NCI-H2196 treated with DMSO at 0.1 percent for 48 hours (cell line): ENCODE results near the gene CAPN8.
A peak's percentile ranks its signal among the peaks of the same experiment; 100 is the strongest.

Experiments
- DNase-seq: peaks from one replicate; lab custom pipeline; 2025; ENCODE audit not compliant: unreplicated experiment; lab: John Stamatoyannopoulos, UW

Gene CAPN8

DNA sequence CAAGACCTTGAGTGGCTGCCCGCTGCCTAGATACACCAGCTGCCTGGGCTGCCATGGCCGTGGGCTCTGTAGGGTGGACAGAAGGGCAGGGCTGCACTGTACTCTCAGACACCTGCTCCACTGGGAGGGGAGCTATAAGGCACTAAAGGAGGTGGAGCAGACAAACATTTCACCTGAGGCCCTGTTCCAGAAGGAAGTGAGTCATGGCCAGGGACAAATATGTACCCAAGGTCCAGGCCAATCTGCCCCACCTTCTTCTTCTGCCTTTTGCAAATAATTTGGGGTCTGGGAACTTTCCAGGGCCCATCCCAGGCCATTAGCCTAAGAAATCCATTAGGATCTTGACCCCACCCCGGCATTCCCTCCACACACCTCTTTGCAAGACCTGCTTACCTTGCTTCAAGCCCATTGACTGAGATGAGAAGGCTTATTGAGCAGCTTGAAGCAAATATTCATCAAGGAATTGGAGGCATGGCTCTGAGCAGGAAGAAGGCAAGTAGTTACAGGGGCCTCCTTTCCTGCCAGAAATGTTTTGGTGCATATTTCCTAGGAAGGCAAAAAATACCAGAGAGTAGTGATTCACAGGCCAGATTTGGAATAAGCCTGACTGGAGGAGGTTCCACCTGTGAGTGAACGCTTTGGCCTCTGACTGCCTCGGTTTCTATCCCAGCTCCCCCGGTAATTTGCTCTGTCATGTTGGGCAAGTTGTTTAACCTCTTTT, at the start of gene CAPN8:
Gene CAPN8 (minus strand): TSS at position 110 of the 721 bp plus-strand sequence. CDS start 55 bp downstream, at position 55.
- no peak for DNase-seq

DNA sequence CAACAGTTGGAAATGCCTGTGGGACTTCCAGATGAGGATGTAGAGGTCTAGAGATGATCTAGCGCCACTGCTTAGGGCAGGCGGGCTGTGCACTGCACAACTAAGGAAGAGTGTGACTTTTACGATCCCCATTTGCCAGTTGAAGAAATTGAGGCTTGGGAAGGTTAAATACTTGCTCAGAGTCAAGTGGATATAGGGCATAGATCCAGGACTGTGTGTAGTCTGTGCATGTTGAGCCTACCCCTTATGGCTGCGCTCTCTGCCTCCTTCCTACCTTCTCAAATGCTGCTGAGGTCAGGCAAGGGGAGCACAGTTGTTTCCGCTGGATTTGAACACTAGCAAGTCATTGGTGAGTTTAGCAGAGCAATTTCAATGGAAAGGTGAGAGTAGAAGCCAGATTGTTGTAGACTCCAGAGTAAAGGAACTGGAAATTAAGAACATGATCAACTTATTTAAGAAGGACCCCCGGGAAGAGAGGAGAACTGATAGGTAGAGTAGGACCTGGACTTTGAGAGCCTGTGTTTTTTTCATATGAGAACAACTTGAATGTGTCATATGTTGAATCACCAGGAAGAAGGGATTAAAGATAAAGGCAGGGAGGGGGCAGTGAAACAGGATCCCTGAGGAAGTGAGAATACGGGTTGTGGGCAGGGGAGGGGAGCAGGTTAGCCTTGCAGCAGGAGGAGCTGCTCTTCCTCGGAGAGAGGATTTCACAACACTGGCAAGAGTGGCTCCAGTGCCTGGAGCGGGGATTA, 49.5 kb upstream of the CAPN8 start:
- DNase-seq, result peak; percentile 55

DNA sequence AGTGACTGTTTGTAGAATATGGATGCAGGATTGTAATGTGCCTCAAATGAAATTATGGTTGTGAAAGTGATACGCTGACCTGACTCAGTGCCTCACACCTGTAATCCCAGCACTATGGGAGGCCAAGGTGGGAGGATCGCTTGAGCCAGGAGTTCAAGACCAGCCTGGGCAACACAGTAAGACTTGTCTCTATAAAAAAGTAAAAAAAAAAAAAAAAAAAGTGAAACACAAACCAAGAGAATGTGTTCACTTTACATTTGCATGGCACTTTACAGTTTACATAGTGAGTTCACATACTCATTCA, 48.9 kb upstream of the CAPN8 start:
- no peak for DNase-seq

DNA sequence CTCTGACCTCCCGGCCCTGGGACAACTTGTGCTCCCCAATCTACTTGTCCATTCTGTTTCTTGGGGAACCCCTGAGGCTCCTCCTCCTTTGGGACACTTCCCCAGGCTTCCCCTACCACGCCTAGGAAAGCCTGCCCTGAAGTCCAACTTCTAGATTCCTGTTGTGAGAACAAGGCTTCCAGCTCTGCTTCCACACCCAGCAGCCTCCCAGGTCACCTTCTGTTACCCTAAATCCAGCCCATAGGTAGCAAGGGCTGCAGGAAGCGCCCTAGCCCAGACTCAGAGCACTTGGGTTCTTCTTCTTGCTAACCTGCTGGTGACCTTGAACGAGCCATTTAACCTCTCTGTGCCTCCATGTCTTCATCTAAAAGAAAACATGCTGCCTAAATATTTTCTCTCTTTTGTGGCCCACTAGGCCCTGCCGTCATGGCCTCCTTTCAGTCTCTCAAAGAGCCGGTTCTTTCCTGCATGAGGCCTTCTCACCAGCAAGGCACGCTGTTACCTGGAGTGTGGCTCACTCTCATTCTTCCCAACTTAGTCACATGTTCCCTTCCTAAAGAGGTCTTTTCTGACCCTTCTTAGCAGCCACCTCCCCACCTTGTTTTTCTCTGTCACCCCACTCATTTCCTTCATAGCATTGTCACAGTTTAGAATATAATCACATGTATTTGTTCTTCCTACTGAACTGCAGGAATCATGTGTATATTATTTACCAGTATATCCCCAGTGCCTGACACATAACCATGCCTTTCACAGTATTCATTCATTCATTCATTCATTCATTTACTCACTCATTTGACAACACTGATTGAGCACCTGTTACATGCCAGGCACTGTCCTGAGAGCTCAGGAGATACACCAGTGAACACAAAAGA, 48.3 kb upstream of the CAPN8 start:
- DNase-seq, result no peak

DNA sequence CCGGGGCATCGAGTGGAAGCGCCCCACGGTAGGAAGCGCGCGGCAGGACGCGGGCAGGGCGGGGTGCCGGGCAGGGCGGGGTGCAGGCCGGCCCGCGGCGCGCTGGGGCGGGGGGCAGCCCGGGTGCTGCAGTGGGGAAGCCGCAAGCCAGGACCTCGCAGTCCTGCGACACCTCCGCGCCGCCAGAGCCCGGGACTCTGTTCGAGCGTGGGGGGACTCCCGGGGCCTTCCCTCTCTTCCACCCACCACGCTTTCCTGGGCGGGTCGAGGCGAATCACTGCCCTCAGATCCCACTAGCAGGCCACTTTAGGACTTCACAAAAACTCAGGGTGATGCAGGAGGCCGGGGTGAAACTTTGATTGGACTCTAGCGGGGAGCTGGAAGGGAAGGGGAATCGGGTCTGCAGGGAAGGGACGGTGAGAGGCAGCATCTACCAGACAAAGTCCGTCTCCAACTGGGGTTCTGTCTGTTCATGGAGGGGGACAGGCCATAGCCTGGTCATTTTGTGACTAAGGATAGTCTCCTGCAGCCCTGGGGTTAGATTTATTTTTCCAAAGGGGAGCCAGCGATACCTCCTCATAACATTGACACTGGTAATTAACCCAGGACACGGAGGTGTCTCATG, 47.5 kb upstream of the CAPN8 start:
- no peak for DNase-seq

DNA sequence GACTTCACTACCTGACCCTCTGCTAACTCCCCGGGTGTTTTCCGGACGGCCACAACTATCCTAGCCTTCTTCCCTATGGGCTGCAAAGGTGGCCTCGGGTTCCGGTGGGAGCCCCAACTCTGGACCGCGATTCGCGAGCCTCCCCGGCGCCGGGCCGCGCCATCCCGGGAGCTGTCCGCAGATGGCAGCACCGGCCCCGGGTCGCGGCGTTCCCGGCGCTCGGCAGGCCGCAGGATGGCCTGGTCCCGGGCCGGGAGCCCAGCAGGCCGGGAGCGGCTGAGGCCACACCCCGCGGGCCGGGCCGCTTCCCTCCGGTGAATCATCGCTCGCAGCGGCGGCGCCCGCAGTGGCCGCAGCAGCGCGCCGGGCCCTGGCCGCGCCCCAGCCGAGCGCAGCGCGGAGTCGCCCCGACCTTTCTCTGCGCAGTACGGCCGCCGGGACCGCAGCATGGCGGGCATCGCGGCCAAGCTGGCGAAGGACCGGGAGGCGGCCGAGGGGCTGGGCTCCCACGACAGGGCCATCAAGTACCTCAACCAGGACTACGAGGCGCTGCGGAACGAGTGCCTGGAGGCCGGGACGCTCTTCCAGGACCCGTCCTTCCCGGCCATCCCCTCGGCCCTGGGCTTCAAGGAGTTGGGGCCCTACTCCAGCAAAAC, 46.8 kb upstream of the CAPN8 start, which contains the start of gene CAPN2:
Gene CAPN2 (plus strand): TSS at position 346 of the 656 bp plus-strand sequence. CDS start 102 bp downstream, at position 448.
- peak; percentile 23 for DNase-seq

DNA sequence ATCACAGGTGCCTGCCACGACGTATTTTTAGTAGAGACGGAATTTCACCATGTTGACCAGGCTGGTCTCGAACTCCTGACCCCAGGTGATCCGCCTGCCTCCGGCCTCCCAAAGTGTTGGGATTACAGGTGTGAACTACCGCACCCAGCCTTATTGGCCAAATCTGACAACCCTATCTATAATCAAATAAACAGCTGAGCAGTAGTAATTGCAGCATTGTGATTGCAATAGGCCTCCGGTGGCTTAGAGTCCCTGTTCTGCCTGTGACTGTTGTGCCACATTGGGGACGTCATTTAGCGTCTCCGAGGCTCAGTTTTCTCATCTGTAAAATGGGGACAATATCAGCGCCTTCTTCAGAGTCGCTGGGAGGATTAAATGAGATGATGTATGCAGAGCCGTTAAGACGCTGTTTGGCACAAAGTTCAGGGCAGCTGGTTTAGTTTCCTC, 46.3 kb upstream of the CAPN8 start:
- no peak for DNase-seq

DNA sequence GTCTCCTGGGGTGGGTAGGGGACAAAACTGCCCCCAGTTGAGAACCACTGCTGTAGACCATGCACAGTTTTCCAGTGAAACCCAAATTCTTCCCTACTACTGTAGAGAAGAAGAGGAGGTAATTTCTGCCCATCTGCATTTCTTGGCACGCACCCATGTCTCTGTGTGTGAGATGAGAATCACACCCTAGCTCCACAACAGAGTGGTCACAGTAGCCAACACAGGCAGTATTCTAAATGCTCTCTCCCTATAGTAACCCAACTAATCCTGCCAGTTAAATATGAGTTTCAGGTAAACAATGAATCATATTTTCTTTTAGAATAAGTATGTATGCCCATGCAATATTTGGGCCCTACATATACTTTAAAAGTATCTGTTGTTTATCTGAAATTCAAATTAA, 45.7 kb upstream of the CAPN8 start:
- peak; percentile 22 for DNase-seq

DNA sequence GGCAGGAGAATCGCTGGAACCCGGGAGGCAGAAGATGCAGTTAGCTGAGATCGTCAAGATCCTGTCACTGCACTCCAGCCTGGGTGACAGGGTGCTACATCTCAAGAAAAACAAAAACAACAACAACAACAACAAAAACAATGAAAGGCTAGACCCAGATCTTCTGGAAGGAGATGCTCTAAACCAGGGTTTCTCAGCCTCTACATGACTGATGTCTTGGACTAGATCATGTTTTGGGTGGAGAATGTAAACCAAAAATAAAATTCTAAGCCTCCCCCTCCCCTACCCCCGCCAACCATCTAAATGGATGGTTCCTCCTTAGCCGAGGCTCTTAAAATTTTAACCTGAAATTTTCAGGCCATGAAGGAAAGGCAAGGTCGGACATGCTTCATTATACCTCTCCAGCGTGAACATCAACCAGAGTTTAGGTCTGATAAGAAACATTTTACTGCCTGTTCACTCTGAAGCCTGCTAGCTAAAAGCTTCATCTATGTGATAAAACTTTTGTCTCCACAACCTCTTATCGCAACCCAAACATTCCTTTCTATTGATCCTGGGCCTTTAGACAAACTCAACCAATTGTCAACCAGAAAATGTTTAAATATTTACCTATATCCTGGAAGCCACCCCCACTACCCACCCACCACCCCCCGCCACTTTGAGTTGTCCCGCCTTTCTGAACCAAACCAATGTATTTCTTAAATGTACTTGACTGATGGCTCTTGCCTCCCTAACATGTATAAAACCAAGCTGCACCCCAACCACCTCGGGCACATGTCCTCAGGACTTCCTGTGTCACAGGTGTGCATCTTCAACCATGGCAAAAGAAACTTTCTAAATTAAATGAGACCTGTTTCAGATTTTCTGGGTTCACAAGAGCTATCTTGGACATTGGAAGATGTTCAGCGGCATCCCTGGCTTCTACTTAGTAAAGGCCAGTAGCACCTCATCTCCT, 45.0 kb upstream of the CAPN8 start:
- DNase-seq, result no peak

DNA sequence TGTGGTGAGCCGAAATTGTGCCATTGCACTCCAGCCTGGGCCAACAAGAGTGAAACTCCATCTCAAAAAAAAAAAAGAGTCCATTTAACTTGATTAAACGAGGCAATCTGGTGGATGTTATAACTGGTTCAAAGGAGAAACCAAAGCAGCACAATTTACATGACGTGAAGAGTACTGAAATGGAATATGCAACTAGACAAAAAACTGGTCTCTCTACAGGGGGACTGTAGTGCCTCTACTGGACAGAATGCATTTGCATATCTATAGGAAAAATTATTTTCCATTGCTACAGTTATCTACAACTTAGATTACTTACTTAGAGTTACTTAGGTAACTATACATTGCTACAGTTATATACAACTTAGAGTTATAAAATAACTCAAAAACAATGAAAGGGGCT, 44.1 kb upstream of the CAPN8 start:
- no peak for DNase-seq

DNA sequence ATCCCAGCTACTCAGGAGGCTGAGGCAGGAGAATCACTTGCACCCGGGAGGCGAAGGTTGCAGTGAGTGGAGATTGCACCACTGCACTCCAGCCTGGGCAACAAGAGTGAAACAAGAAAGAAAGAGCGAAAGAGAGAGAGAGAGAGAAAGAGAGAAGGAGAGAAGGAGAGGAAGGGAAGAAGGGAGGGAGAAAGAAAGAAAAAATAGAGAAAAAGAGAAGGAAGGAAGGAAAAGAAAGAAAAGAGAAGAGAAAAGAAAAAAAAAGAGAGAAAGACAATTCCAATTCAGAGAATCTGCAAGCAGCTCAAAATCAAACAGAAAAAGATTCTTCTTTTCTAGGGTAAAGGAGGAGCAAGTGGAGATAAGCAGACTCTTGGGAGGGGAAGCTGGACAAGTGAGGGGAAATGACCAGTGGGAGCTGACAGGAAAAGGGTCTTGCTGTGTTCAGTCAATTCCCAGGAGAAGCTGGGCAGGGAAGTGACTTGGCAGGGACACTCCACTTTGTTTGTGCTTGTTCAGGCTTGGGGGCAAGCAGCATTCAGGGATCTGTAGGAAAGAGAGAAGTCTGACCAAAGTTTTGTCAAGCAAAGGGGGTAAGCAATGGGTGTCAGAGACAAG, 43.3 kb upstream of the CAPN8 start:
- DNase-seq, result no peak

DNA sequence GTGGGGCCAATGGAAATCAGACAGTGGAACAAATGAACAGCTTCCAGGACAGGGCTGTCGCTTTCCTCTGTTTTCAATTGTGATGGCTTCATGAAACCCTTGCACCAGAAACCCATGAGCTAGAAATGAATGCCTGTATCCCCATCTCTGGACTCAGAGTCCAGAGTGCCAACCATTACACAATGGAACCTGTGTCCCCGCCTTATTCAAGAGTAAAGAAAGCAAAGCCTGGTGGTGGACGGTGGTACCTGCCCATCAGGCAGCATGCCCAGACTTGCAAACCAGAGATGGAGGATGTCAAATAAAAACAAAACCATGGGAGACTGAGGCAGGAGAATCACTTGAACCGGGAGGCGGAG, 42.5 kb upstream of the CAPN8 start:
- DNase-seq, result peak; percentile 85

DNA sequence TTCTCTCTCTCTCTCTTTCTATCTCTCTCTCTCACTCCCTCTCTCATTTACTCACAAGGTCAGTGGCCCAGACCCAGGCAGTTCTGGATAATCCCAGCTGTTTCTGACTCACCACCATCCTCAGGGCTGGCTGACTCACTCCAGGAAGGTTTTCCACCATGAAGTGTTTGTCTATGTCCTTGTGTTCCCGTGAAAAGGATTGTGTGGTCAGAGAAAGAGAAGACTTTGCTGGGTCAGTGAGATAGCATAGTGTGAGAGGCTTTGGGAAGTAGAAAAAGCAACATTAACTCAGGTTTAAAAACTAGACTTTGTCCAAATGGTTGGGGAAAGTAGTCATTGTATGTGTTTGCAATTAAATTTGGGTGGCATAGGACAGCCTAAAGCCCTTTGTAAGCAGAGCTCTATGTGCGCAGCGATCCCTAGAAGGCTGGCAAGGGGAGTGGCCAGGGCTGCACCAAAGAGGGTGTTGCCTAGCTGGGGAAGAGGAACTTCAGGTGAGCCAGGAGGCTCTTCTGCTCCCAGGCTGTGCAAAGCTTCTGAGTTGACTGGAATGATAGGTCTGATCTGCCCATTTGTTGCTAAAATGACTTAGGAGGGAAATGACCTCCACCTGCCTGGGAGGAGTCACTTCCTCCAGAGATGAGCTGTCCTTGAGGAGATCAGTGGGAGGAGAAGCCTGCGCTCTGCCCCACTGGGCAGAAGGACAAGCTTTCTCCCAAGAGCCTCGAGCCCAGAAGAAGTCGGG, 41.9 kb upstream of the CAPN8 start:
- peak; percentile 93 for DNase-seq

DNA sequence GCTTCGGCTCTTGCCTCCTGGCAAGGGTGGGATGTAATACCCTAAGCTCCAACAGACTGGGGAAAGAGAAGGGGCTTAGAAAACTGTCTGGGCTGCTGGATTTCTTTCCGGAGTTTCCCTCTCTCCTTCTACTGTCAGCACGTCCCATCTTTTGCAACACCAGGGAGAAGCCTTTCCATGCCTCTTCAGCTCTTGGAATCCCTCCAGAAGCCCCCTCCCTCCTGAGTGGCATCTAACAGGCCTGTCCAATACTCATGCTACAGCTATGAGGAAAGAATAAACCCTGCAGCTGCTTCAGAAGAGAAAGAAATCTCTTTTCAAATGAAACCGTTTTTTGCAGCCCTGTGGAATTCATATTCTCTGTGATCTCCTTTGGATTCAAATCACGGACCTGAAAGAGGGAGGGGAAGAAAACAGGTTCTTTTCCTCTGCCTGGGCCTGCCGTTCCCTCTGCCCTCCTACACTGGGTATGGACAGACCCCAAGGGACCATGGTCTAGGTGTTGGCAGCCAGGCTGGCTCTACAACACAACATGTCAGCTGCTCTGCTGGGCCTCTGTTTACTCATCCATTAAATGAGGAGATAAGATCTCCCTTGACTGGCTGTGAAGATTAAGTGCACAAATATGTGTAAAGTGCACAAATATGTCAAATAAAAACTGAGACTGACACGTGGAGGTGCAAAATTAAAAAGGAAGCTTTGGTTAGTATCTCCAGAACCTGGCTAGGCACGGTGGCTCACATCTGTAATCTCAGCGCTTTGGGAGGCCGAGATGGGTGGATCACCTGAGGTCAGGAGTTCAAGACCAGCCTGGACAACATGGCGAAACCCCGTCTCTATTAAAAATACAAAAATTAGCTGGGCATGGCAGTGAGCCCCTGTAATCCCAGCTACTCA, 40.8 kb upstream of the CAPN8 start:
- DNase-seq, result peak; percentile 66

DNA sequence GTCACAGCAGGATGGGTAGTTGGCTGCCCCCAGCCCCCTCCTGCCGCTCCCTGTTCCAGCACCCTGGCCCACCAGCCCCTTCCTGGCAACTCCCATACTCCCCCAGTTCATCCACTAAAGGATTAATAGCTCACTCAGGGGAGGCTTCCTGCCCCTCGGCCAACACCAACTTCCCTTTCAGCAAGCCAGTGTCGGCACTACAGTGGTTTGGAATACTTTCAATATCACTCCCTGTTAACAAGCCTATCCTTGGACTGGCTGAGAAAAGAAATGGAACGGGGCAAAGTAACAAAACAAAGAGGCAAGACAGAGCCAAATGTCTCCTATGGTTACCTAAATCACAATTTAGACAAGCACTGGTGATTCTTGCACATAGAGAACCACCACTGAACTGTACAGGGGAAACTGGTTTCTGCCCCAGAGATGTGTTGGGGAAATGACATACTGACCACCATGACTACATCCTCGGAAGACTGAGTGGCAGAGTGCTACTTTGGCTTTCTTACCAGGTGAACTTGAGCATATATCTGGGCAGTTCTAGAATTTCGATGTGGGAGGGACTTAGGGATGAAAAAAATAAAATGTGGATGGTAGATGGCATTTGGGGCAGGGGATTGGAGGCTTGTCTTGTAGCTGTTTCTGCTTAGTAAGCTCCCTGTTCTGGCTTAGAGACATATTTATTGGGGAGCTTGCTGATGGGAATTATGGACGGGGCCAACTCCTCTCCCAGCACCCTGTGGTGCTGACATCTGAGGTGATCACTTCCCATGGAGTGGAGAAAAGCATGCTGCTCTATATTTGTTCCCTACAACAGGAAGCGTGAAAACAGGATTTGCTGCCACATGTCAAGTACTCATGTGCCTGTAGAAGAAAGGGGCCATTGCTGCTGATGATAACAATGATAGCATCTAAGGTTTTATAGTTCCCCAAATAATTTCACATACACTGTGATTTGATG, 39.7 kb upstream of the CAPN8 start:
- no peak for DNase-seq

DNA sequence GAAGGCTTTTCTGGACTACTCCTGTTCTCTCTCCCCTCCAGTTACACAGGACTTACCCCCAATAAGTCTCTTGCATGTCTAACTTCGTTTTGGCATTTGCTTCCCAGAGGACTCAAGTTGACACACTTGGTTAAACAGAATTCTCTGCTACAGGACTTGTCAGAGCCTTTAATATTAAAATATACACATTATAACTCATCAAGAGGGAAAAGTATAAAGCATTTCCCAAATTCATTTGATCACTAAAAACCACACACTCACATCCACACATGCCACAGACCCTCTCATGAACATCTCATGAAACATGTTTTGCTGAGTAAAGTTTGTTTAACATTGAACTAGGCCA, 38.1 kb upstream of the CAPN8 start:
- DNase-seq, result no peak
